Neutrophil (primary cell): Measurements from ENCODE around the gene TMEM229B.

ENCODE experiments used
- H3K27ac ChIP-seq: fragments of 200-600 bp; sonication (generic); 2 replicates; pipeline ENCODE4 v1.5.1; 2016; ENCODE audit warnings: mild to moderate bottlenecking, moderate library complexity
- H3K27me3 ChIP-seq: fragments of 200-600 bp; sonication (generic); 2 replicates; pipeline ENCODE4 v1.6.0; 2016; ENCODE audit warnings: mild to moderate bottlenecking
- H3K36me3 ChIP-seq: fragments of 200-600 bp; sonication (generic); 2 replicates; pipeline ENCODE4 v1.5.1; 2017
- H3K4me1 ChIP-seq, 2 experiments: fragments of 200-600 bp in 1 of 2; sonication (generic) in 1 of 2; 1 replicate in 1 of 2; 2 replicates in 1 of 2; pipeline versions ENCODE4 v1.5.1 to v1.6.1; 2013 to 2016; ENCODE audit warnings: low read depth in 1 of 2, low read length in 1 of 2, mild to moderate bottlenecking in 1 of 2, moderate library complexity in 1 of 2; ENCODE audit not compliant: control insufficient read depth in 1 of 2, insufficient read depth in 1 of 2
- H3K4me3 ChIP-seq, 2 experiments: fragments of 200-600 bp in 1 of 2; sonication (generic) in 1 of 2; 1 replicate in 1 of 2; 2 replicates in 1 of 2; pipeline ENCODE4 v1.5.1; 2013 to 2016; ENCODE audit warnings: low read depth in 1 of 2, low read length in 1 of 2, mild to moderate bottlenecking in 1 of 2, moderate library complexity in 1 of 2
- H3K9me3 ChIP-seq: fragments of 200-600 bp; sonication (generic); 2 replicates; pipeline ENCODE4 v1.5.1; 2016
- CTCF ChIP-seq: fragments of 200-600 bp; sonication (generic); IDR thresholded peaks from 2 replicates; pipeline ENCODE4 v1.5.1; 2016; ENCODE audit warnings: antibody characterized with exemption

The TMEM229B gene

DNA sequence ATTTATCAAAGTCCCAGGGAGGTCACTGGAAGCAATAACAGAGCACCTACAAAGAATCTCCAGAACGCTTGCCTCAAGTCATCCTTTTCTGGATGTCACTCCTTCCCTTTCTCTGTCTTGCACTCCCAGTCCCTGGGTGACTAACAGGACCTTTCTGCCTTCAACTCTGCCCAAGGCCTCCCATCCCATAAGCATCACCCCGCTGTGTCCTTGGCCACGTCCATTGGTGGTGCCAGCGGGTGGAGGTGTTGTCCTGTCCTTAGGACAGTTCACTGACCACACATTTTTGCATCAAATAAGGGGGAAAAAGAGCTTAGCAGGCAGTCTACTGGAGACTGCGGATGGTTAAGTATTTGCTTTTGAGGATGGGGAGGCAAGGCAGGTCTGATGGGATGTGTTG, 52.9 kb downstream of the TMEM229B start:
- no peaks in the 10 kb centered on the region for H3K4me1 ChIP-seq
- H3K36me3 ChIP-seq, result no peaks in the 10 kb centered on the region
- no peak overlapping the region for H3K4me3 ChIP-seq
- no peaks in the 10 kb centered on the region for H3K9me3 ChIP-seq
- H3K27me3 ChIP-seq, result peaks cover 11% of the 10 kb centered on the region
- H3K27ac ChIP-seq, result no peak overlapping the region
- TF ChIP-seq CTCF, result no peak

GRCh38 chr14:67432050-67432564, 56.4 kb downstream of the TMEM229B start:
- Histone ChIP-seq H3K27me3 (peaks cover 14% of the 10 kb centered on the region), H3K27ac (no peak overlapping the region), H3K4me1 (no peaks in the 10 kb centered on the region), H3K36me3 (no peaks in the 10 kb centered on the region), H3K4me3 (no peak overlapping the region), H3K9me3 (no peaks in the 10 kb centered on the region)
- TF ChIP-seq CTCF, result no peak

GRCh38 chr14:67429510-67430205, 58.9 kb downstream of the TMEM229B start:
- Histone ChIP-seq H3K36me3 (no peaks in the 10 kb centered on the region), H3K27ac (no peak overlapping the region), H3K4me3 (no peak overlapping the region), H3K4me1 (no peaks in the 10 kb centered on the region), H3K9me3 (no peaks in the 10 kb centered on the region), H3K27me3 (peaks cover 29% of the 10 kb centered on the region)
- no peak for TF ChIP-seq CTCF

- TF ChIP-seq CTCF, result no peak
- Histone ChIP-seq H3K4me3 (no peak overlapping the region), H3K4me1 (peaks cover 0 to 2% of the 10 kb centered on the region in 2 experiments), H3K27ac (no peak overlapping the region), H3K36me3 (no peaks in the 10 kb centered on the region), H3K9me3 (no peaks in the 10 kb centered on the region), H3K27me3 (peaks cover 37% of the 10 kb centered on the region)
Measured at GRCh38 chr14:67428501-67429031, 60.0 kb downstream of the TMEM229B start.

DNA sequence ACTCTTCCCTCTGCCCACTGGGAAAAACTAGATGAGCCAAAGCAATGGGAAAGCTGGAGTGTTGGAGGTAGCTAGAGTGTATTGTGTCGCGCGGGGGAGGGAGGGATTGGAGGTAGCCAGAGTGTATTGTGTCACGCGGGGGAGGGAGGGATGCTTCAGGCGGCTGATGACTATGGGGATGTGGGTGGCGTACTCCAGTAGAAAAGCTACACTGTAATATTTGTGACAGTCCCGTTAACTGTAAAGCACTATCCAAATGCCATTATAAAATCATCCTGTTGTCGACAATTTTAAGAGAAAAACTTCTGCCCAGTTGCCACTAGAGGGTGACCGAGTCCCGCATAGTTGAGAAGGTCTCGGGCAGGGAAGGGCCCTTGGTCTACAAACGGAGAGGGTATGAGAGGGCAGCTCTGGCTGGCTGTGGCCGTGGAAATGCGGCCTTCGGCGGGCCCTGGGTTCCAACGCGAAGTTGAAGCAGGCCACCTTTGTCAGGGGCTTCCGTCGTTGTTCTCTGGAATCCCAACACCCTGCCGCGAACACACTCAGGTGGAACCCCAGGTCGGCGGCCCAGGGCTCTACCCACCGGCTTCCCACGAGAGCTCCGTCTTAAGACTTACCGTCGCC, 61.4 kb downstream of the TMEM229B start:
- no peak overlapping the region for H3K27ac ChIP-seq

More for the DNA sequence above, 61.4 kb downstream of the TMEM229B start:
- peaks cover 0 to 6% of the 10 kb centered on the region in 2 experiments for H3K4me1 ChIP-seq
- H3K4me3 ChIP-seq, result no peak overlapping the region
- no peak for TF ChIP-seq CTCF
- peaks cover 43% of the 10 kb centered on the region for H3K27me3 ChIP-seq
- no peaks in the 10 kb centered on the region for H3K9me3 ChIP-seq
- H3K36me3 ChIP-seq, result no peaks in the 10 kb centered on the region
